K562 (cell line): ENCODE measurements around the gene INTS6. TPM values are rescaled to one million over a fixed set of nuclear protein-coding genes. Genes with fewer than 3 reads are reported as not detected.

Experiments
- ATAC-seq: fragments of 200-7000 bp; cut with Tn5 transposase; 3 replicates; pipeline ENCODE4 v1.9.1; 2020; ENCODE audit warnings: moderate library complexity
- BruUV-seq: library from RNA; stranded (reverse); fragments of 400-500 nt; replicated peaks from 2 replicates; lab custom pipeline; 2021; lab: Mats Ljungman, UMichigan
- CTCF ChIA-PET: fragments of 300-600 bp; formaldehyde crosslinking; extraction: SDS; loops from one replicate; lab custom pipeline; 2021; ENCODE audit warnings: low intra/inter-chr PET ratio; lab: Yijun Ruan, JAX
- POLR2A ChIA-PET: fragments of 300-600, 350-650 bp; sonication (Branson Sonifier 250); formaldehyde crosslinking; extraction: SDS; loops from one replicate; lab custom pipeline; 2021; ENCODE audit warnings: antibody characterized with exemption, inconsistent platforms; lab: Yijun Ruan, JAX
- DNase-seq, 4 experiments: peaks; one replicate each; pipeline versions ENCODE4 v3.0.0 to v3.0.0-alpha.2; 2011 to 2018; ENCODE audit warnings: low spot score in 3 of 4, mixed read lengths in 3 of 4; ENCODE audit errors: extremely low read depth in 1 of 4
- FAIRE-seq: peaks from 2 replicates; lab custom pipeline; 2011; peaks lifted over from hg19 to GRCh38; lab: Jason Lieb, UNC
- H2AFZ ChIP-seq: 2 replicates; pipeline ENCODE4 v1.6.0; 2011; ENCODE audit warnings: low read depth, low read length, control low read depth, inconsistent platforms
- H3K27ac ChIP-seq: fragments of 200-600 bp; 3 replicates; pipeline ENCODE4 v1.8.0; 2011; ENCODE audit warnings: low read depth, mild to moderate bottlenecking, control low read depth, inconsistent platforms, low read length, moderate library complexity, mixed read lengths; ENCODE audit errors: extremely low read depth
- H3K27me3 ChIP-seq, 2 experiments: fragments of 300-600 bp in 1 of 2; 2 replicates in 1 of 2; 3 replicates in 1 of 2; pipeline versions ENCODE4 v1.6.0 to v1.8.0; 2011; ENCODE audit warnings: inconsistent platforms in 2 of 2, low read length in 2 of 2, mild to moderate bottlenecking in 1 of 2, mixed read lengths in 1 of 2, moderate library complexity in 1 of 2; ENCODE audit not compliant: control insufficient read depth in 2 of 2, insufficient read depth in 2 of 2
- H3K36me3 ChIP-seq: fragments of 300-600 bp; 3 replicates; pipeline ENCODE4 v1.8.0; 2011; ENCODE audit warnings: mild to moderate bottlenecking, low read length, inconsistent platforms; ENCODE audit not compliant: control insufficient read depth, insufficient read depth
- H3K4me1 ChIP-seq, 2 experiments: fragments of 200-600 bp in 1 of 2; replicated peaks in 1 of 2; 2 replicates in 1 of 2; 3 replicates in 1 of 2; pipeline versions ENCODE4 v1.5.1 to v1.8.0; 2011; ENCODE audit warnings: inconsistent platforms in 2 of 2, low read length in 2 of 2, mild to moderate bottlenecking in 1 of 2, mixed read lengths in 1 of 2, moderate library complexity in 1 of 2; ENCODE audit not compliant: control insufficient read depth in 2 of 2, insufficient read depth in 2 of 2
- H3K4me2 ChIP-seq: 2 replicates; pipeline ENCODE4 v1.6.1; 2011; ENCODE audit warnings: low read length, control low read depth, inconsistent platforms, mixed read lengths; ENCODE audit not compliant: insufficient read depth
- H3K4me3 ChIP-seq: fragments of 200-600 bp; sonication (generic), shearing (Covaris generic); 2 replicates; pipeline ENCODE4 v1.5.1; 2016; ENCODE audit warnings: control low read depth, inconsistent platforms
- H3K79me2 ChIP-seq: fragments of 200-600 bp; 3 replicates; pipeline ENCODE4 v1.8.0; 2011; ENCODE audit warnings: low read length, inconsistent platforms; ENCODE audit not compliant: control insufficient read depth, insufficient read depth
- H3K9ac ChIP-seq, 2 experiments: 2 replicates each; pipeline versions ENCODE4 v1.6.0 to v1.6.1; 2011; ENCODE audit warnings: low read depth in 2 of 2, low read length in 2 of 2, control low read depth in 1 of 2, inconsistent platforms in 1 of 2, mild to moderate bottlenecking in 1 of 2, mixed read lengths in 1 of 2; ENCODE audit not compliant: insufficient read depth in 1 of 2
- H3K9me1 ChIP-seq: one replicate; pipeline ENCODE4 v1.6.0; 2011; ENCODE audit warnings: inconsistent platforms, mild to moderate bottlenecking, low read length, moderate library complexity; ENCODE audit not compliant: control insufficient read depth, insufficient read depth
- H3K9me3 ChIP-seq: replicated peaks from 2 replicates; pipeline ENCODE4 v1.5.1; 2011; ENCODE audit warnings: low read depth, low read length, inconsistent platforms; ENCODE audit not compliant: control insufficient read depth, insufficient read depth
- H4K20me1 ChIP-seq: replicated peaks from 2 replicates; pipeline ENCODE4 v1.6.1; 2011; ENCODE audit warnings: low read length, inconsistent platforms, mixed read lengths; ENCODE audit not compliant: control insufficient read depth, insufficient read depth
- BHLHE40 ChIP-seq: IDR thresholded peaks from 2 replicates; pipeline ENCODE4 v1.6.1; 2011; ENCODE audit warnings: low read length, improper control_type of control experiment
- ELF1 ChIP-seq: fragments of 200-800 bp; sonication (Bioruptor generic); IDR thresholded peaks from 2 replicates; pipeline ENCODE4 v1.6.1; 2016; ENCODE audit warnings: missing genetic modification characterization, missing compliant biosample characterization
- FOXA1 ChIP-seq: fragments of 450-650 bp; IDR thresholded peaks from 2 replicates; pipeline ENCODE4 v1.6.1; 2016; ENCODE audit warnings: mild to moderate bottlenecking, borderline replicate concordance
- HLTF ChIP-seq: fragments of 450-650 bp; IDR thresholded peaks from 2 replicates; pipeline ENCODE4 v1.6.1; 2016
- L3MBTL2 ChIP-seq: fragments of 450-650 bp; IDR thresholded peaks from 2 replicates; pipeline ENCODE4 v1.6.1; 2016; ENCODE audit warnings: mild to moderate bottlenecking, moderate library complexity
- NCOA6 ChIP-seq: fragments of 450-650 bp; IDR thresholded peaks from 2 replicates; pipeline ENCODE4 v1.6.1; 2017; ENCODE audit warnings: mild to moderate bottlenecking
- POU5F1 ChIP-seq: fragments of 150-350 bp; IDR thresholded peaks from 2 replicates; pipeline ENCODE4 v1.6.1; 2014; ENCODE audit warnings: borderline replicate concordance, low read length, low read depth, mild to moderate bottlenecking; ENCODE audit not compliant: partially characterized antibody
- SOX6 ChIP-seq: fragments of 450-650 bp; IDR thresholded peaks from 2 replicates; pipeline ENCODE4 v1.6.1; 2014; ENCODE audit warnings: mild to moderate bottlenecking
- STAG1 ChIP-seq: sonication (generic); formaldehyde crosslinking; IDR thresholded peaks from 2 replicates; pipeline ENCODE4 v1.5.0; 2020; ENCODE audit warnings: missing genetic modification reagents, borderline replicate concordance
- TBP ChIP-seq: optimal IDR thresholded peaks from 2 replicates; pipeline ENCODE3; 2011; ENCODE audit warnings: low read depth, low read length, improper control_type of control experiment
- TFAP4 ChIP-seq: sonication (generic); formaldehyde crosslinking; IDR thresholded peaks from 2 replicates; pipeline ENCODE4 v1.8.0; 2022; ENCODE audit warnings: missing genetic modification reagents, mild to moderate bottlenecking, moderate library complexity, borderline replicate concordance
- ZBTB49 ChIP-seq: sonication (generic); formaldehyde crosslinking; IDR thresholded peaks from 2 replicates; pipeline ENCODE4 v1.8.0; 2022; ENCODE audit warnings: missing genetic modification reagents, mild to moderate bottlenecking, borderline replicate concordance
- ZNF134 ChIP-seq: fragments of 250-450 bp; sonication (Bioruptor Pico); conservative IDR thresholded peaks from 2 replicates; pipeline ENCODE4 v1.4.0; 2020
- ZNF507 ChIP-seq: conservative IDR thresholded peaks from 2 replicates; pipeline ENCODE4 v1.6.1; 2017; ENCODE audit warnings: missing genetic modification characterization, missing compliant biosample characterization
- ZNF740 ChIP-seq, 3 experiments: fragments of 200-800 bp in 1 of 3; sonication (Bioruptor generic) in 1 of 3; sonication (generic) in 1 of 3; formaldehyde crosslinking in 1 of 3; IDR thresholded peaks; 2 replicates each; pipeline versions ENCODE4 v1.6.1 to v1.8.0; 2016 to 2022; ENCODE audit warnings: mild to moderate bottlenecking in 2 of 3, missing compliant biosample characterization in 2 of 3, missing genetic modification characterization in 2 of 3, missing genetic modification reagents in 1 of 3
- WGBS: fragments of 100-300 bp; shearing (Covaris generic); methylation state at CpG from one replicate; pipeline ENCODE4 v1.1.6; 2016; ENCODE audit warnings: low coverage, mixed read lengths; ENCODE audit not compliant: insufficient coverage; ENCODE audit errors: missing lambda C conversion rate; 5-methylcytosine and 5-hydroxymethylcytosine counted together
- in situ Hi-C: fragments of 300-500 bp; cut with MboI; formaldehyde crosslinking; loops from 4 replicates; pipeline ENCODE4 v1.15.0; 2018; ENCODE audit warnings: inconsistent platforms, mixed read lengths
- intact Hi-C: fragments of 100-400 bp; cut with micrococcal nuclease; formaldehyde crosslinking; loops from 2 replicates; pipeline ENCODE4 v1.14.2; 2022
- polyA plus RNA-seq, 8 experiments: library from polyadenylated mRNA; depleted of rRNA in 4 of 8; stranded (reverse) in 5 of 8; unstranded in 3 of 8; fragments of >200 nt; fragmentation: Nextera tagmentation in 2 of 8; fragmentation: Illumina TruSeq in 1 of 8; extraction: Ambion mirVana in 2 of 8; extraction: Trizol in 1 of 8; gene quantifications; 2 replicates each; pipeline versions ENCODE4 v1.2.1 to v1.2.3, GENCODE V29; 2011 to 2014; ENCODE audit warnings: inconsistent platforms in 1 of 8, missing spikeins in 1 of 8
- total RNA-seq, 7 experiments: library from RNA; depleted of rRNA in 6 of 7; stranded (reverse); fragments of >200 nt in 6 of 7; fragmentation: Illumina TruSeq in 2 of 7; extraction: Trizol in 2 of 7; gene quantifications; 2 replicates each; pipeline versions ENCODE4 v1.2.1 to v1.2.3, GENCODE V29; 2011 to 2021; ENCODE audit warnings: low replicate concordance in 1 of 7

INTS6 gene
- total and polyA plus RNA-seq, 9 of the 15 experiments (the other 6 are each of a cell fraction or from before 2014, with no cell fraction given): 3.7 to 29.8 (median 16.1) TPM

- TF ChIP-seq ZBTB49: no peak
- TF ChIP-seq TBP: no peak
- TF ChIP-seq, all 486 proteins: peak for 4
Measured at GRCh38 chr13:51440381-51440780, 12.5 kb downstream of the INTS6 start (continued).

GRCh38 chr13:51437550-51438127, 15.2 kb downstream of the INTS6 start:
- TF ChIP-seq TFAP4 (CRISPR knock-in tag) (no peak), STAG1 (no peak), FOXA1 (no peak), ZNF740 (CRISPR knock-in tag; IDR thresholded peaks at IDR 0.05) (no peak), ZNF740 (tag; IDR thresholded peaks at IDR 0.05) (no peak), L3MBTL2 (no peak), ZNF134 (no peak), POU5F1 (no peak), SOX6 (no peak), ZNF507 (tag) (no peak), HLTF (no peak), BHLHE40 (no peak), NCOA6 (no peak), ELF1 (tag) (no peak)
- no TSS peak for BruUV-seq
- Histone ChIP-seq H3K9me3 (no peaks in the 10 kb centered on the region), H4K20me1 (no peaks in the 10 kb centered on the region), H3K9me1 (peaks cover 6% of the 10 kb centered on the region), H3K4me1 (peaks cover 0 to 7% of the 10 kb centered on the region in 2 experiments; a peak in 3 of 5 replicates), H3K79me2 (no peaks in the 10 kb centered on the region), H2AFZ (no peak overlapping the region), H3K36me3 (peaks cover 10% of the 10 kb centered on the region; the same call in 2 of the 3 replicates), H3K4me2 (no peak overlapping the region), H3K27me3 (no peaks in the 10 kb centered on the region), H3K9ac (no peak overlapping the region), H3K4me3 (no peak overlapping the region), H3K27ac (no peak overlapping the region)
- ATAC-seq (no peak), DNase-seq (no peak), FAIRE-seq (no peak)
- intact Hi-C loops (loop anchor here (5.0 kb wide), 1 partner anchor 355 kb away; no protein-coding TSS in a partner anchor), in situ Hi-C loops (loop anchor here (25.0 kb wide), 1 partner anchor 700 kb away; the partner anchor contains the start of gene NEK5)
- POLR2A ChIA-PET: no interaction called here
- CTCF ChIA-PET: no interaction called here
- 93% methylated on average over 4 of the region's 4 CpGs for WGBS
